ENCODE data around the gene SDC1.

SDC1 gene

GRCh38 chr2:20188201-20188600, 36.7 kb downstream of the SDC1 start:
- H3K36me3 Mint-ChIP-seq (ENCODE audit: insufficient read depth): no peaks in the 10 kb centered on the region
- H3K4me3 Mint-ChIP-seq: no peak overlapping the region
- DNase-seq (ENCODE audit: low spot score in 2 of 2) (no peak), ATAC-seq (replicated peaks; ENCODE audit: extremely low read depth, poor library complexity, severe bottlenecking) (no peak)
- H3K4me1 Mint-ChIP-seq: no peaks in the 10 kb centered on the region
- H3K27ac Mint-ChIP-seq (ENCODE audit: low read depth): no peak overlapping the region
- H3K9me3 Mint-ChIP-seq: no peaks in the 10 kb centered on the region
- peaks cover 28% of the 10 kb centered on the region for H3K27me3 Mint-ChIP-seq

GRCh38 chr2:20187331-20187730, 37.6 kb downstream of the SDC1 start:
- Mint-ChIP-seq H3K4me3 (no peak overlapping the region), H3K4me1 (no peaks in the 10 kb centered on the region), H3K27me3 (peaks cover 28% of the 10 kb centered on the region), H3K27ac (ENCODE audit: low read depth) (no peak overlapping the region), H3K36me3 (ENCODE audit: insufficient read depth) (no peaks in the 10 kb centered on the region), H3K9me3 (no peaks in the 10 kb centered on the region)
- no peak for DNase-seq (ENCODE audit: low spot score in 2 of 2)
- ATAC-seq (replicated peaks; ENCODE audit: extremely low read depth, poor library complexity, severe bottlenecking): no peak

GRCh38 chr2:20186855-20187187, 38.1 kb downstream of the SDC1 start:
- ATAC-seq (replicated peaks; ENCODE audit: extremely low read depth, poor library complexity, severe bottlenecking): no peak
- Mint-ChIP-seq H3K9me3 (no peaks in the 10 kb centered on the region), H3K27me3 (peaks cover 28% of the 10 kb centered on the region), H3K27ac (ENCODE audit: low read depth) (no peak overlapping the region), H3K4me1 (no peaks in the 10 kb centered on the region), H3K4me3 (no peak overlapping the region), H3K36me3 (ENCODE audit: insufficient read depth) (no peaks in the 10 kb centered on the region)
- no peak for DNase-seq (ENCODE audit: low spot score in 2 of 2)

- no peak for DNase-seq (ENCODE audit: low spot score in 2 of 2)
Measured at GRCh38 chr2:20186078-20186854, 38.7 kb downstream of the SDC1 start.

GRCh38 chr2:20185176-20186022, 39.5 kb downstream of the SDC1 start:
- Mint-ChIP-seq H3K9me3 (no peaks in the 10 kb centered on the region), H3K27ac (ENCODE audit: low read depth) (no peak overlapping the region), H3K27me3 (peaks cover 28% of the 10 kb centered on the region), H3K4me1 (no peaks in the 10 kb centered on the region), H3K4me3 (no peak overlapping the region), H3K36me3 (ENCODE audit: insufficient read depth) (no peaks in the 10 kb centered on the region)
- ATAC-seq (replicated peaks; ENCODE audit: extremely low read depth, poor library complexity, severe bottlenecking): no peak
- DNase-seq (ENCODE audit: low spot score in 2 of 2): no peak

More at GRCh38 chr2:20186078-20186854, 38.7 kb downstream of the SDC1 start:
- H3K4me3 Mint-ChIP-seq: no peak overlapping the region
- no peaks in the 10 kb centered on the region for H3K4me1 Mint-ChIP-seq
- ATAC-seq (replicated peaks; ENCODE audit: extremely low read depth, poor library complexity, severe bottlenecking): no peak
- no peak overlapping the region for H3K27ac Mint-ChIP-seq (ENCODE audit: low read depth)
- no peaks in the 10 kb centered on the region for H3K9me3 Mint-ChIP-seq
- H3K27me3 Mint-ChIP-seq: peaks cover 28% of the 10 kb centered on the region
- H3K36me3 Mint-ChIP-seq (ENCODE audit: insufficient read depth): no peaks in the 10 kb centered on the region

GRCh38 chr2:20184067-20184938, 40.6 kb downstream of the SDC1 start:
- Mint-ChIP-seq H3K4me3 (no peak overlapping the region), H3K27ac (ENCODE audit: low read depth) (no peak overlapping the region), H3K27me3 (peaks cover 20% of the 10 kb centered on the region), H3K36me3 (ENCODE audit: insufficient read depth) (no peaks in the 10 kb centered on the region), H3K4me1 (no peaks in the 10 kb centered on the region), H3K9me3 (no peaks in the 10 kb centered on the region)
- no peak for DNase-seq (ENCODE audit: low spot score in 2 of 2)
- ATAC-seq (replicated peaks; ENCODE audit: extremely low read depth, poor library complexity, severe bottlenecking): no peak

GRCh38 chr2:20183373-20183772, 41.6 kb downstream of the SDC1 start:
- DNase-seq (ENCODE audit: low spot score in 2 of 2) (no peak), ATAC-seq (replicated peaks; ENCODE audit: extremely low read depth, poor library complexity, severe bottlenecking) (no peak)
- Mint-ChIP-seq H3K9me3 (no peaks in the 10 kb centered on the region), H3K27me3 (peaks cover 21% of the 10 kb centered on the region), H3K36me3 (ENCODE audit: insufficient read depth) (no peaks in the 10 kb centered on the region), H3K27ac (ENCODE audit: low read depth) (no peak overlapping the region), H3K4me1 (no peaks in the 10 kb centered on the region), H3K4me3 (no peak overlapping the region)

- ATAC-seq (replicated peaks; ENCODE audit: extremely low read depth, poor library complexity, severe bottlenecking): no peak
- H3K27me3 Mint-ChIP-seq: peaks cover 24% of the 10 kb centered on the region
- no peaks in the 10 kb centered on the region for H3K9me3 Mint-ChIP-seq
- H3K4me1 Mint-ChIP-seq: no peaks in the 10 kb centered on the region
- H3K27ac Mint-ChIP-seq (ENCODE audit: low read depth): no peak overlapping the region
- no peaks in the 10 kb centered on the region for H3K36me3 Mint-ChIP-seq (ENCODE audit: insufficient read depth)
- no peak for DNase-seq (ENCODE audit: low spot score in 2 of 2)
- H3K4me3 Mint-ChIP-seq: no peak overlapping the region
Measured at GRCh38 chr2:20182241-20182931, 42.5 kb downstream of the SDC1 start.

GRCh38 chr2:20181761-20182160, 43.2 kb downstream of the SDC1 start:
- no peak overlapping the region for H3K27ac Mint-ChIP-seq (ENCODE audit: low read depth)
- no peak for ATAC-seq (replicated peaks; ENCODE audit: extremely low read depth, poor library complexity, severe bottlenecking)

GRCh38 chr2:20180676-20181648, 44.0 kb downstream of the SDC1 start:
- no peaks in the 10 kb centered on the region for H3K9me3 Mint-ChIP-seq
- H3K36me3 Mint-ChIP-seq (ENCODE audit: insufficient read depth): no peaks in the 10 kb centered on the region
- H3K27ac Mint-ChIP-seq (ENCODE audit: low read depth): no peak overlapping the region
- no peak for ATAC-seq (replicated peaks; ENCODE audit: extremely low read depth, poor library complexity, severe bottlenecking)
- H3K4me3 Mint-ChIP-seq: no peak overlapping the region
- no peak for DNase-seq (ENCODE audit: low spot score in 2 of 2)
- H3K27me3 Mint-ChIP-seq: peaks cover 17% of the 10 kb centered on the region
- no peaks in the 10 kb centered on the region for H3K4me1 Mint-ChIP-seq

More at GRCh38 chr2:20181761-20182160, 43.2 kb downstream of the SDC1 start:
- Mint-ChIP-seq H3K9me3 (no peaks in the 10 kb centered on the region), H3K36me3 (ENCODE audit: insufficient read depth) (no peaks in the 10 kb centered on the region), H3K4me3 (no peak overlapping the region), H3K4me1 (no peaks in the 10 kb centered on the region), H3K27me3 (peaks cover 24% of the 10 kb centered on the region)
- no peak for DNase-seq (ENCODE audit: low spot score in 2 of 2)

All from central memory CD8-positive, alpha-beta T cell (primary cell).